Keratinocyte (primary cell): ENCODE measurements around the gene FMNL2.

Experiments
- CTCF ChIP-seq, 3 experiments: IDR thresholded peaks in 1 of 3; conservative IDR thresholded peaks in 1 of 3; optimal IDR thresholded peaks in 1 of 3; 2 replicates in 2 of 3; 3 replicates in 1 of 3; pipeline versions ENCODE3 to v1.5.1; 2011; ENCODE audit warnings: low read length in 3 of 3, mild to moderate bottlenecking in 3 of 3, moderate library complexity in 2 of 3, control low read depth in 1 of 3, inconsistent platforms in 1 of 3; ENCODE audit not compliant: insufficient read depth in 2 of 3; ENCODE audit errors: extremely low read depth in 1 of 3
- EZH2 ChIP-seq: IDR thresholded peaks from one replicate; pipeline ENCODE4 v1.6.1; 2012; ENCODE audit warnings: inconsistent platforms, mild to moderate bottlenecking, low read length, moderate library complexity

- no peak for TF ChIP-seq CTCF (optimal IDR thresholded peaks at IDR 0.05 in 1 of 3, IDR thresholded peaks at IDR 0.05 in 1 of 3, conservative IDR thresholded peaks at IDR 0.05 in 1 of 3; ENCODE audit: extremely low read depth in 1 of 3, insufficient read depth in 2 of 3, low read length in 3 of 3)
- no peak for TF ChIP-seq EZH2
These were observed 159.1 kb downstream of the FMNL2 start for GRCh38 chr2:152493945-152494528.
